T-helper 17 cell (primary cell): Measurements from ENCODE around the gene MGST3. TPM values are rescaled to one million over a fixed set of nuclear protein-coding genes. Genes with fewer than 3 reads are reported as not detected.
"Not testable (repeated sequence)": the region's sequence is repeated elsewhere in the genome, so short reads cannot be mapped to it uniquely, and the experiment has no call there.

Source experiments
- ATAC-seq: fragments of 150-1000 bp; cut with Tn5 transposase; 2 replicates; pipeline ENCODE4 v1.10.0; 2021; ENCODE audit warnings: mild to moderate bottlenecking, moderate library complexity
- DNase-seq, 3 donors: peaks; one replicate each; pipeline versions ENCODE4 v3.0.0 to v3.0.0-alpha.2; 2020 to 2021
- H3K9me3 ChIP-seq: one replicate; pipeline ENCODE4 v1.7.0; 2013; ENCODE audit warnings: low read length, mild to moderate bottlenecking; ENCODE audit not compliant: control insufficient read depth, poor library complexity, severe bottlenecking
- H3K27ac Mint-ChIP-seq: one replicate; pipeline ENCODE4 v1.8.0; 2022; ENCODE audit warnings: mild to moderate bottlenecking, moderate library complexity, mixed read lengths
- H3K27me3 Mint-ChIP-seq: one replicate; pipeline ENCODE4 v1.8.0; 2022; ENCODE audit warnings: mixed read lengths
- H3K36me3 Mint-ChIP-seq: one replicate; pipeline ENCODE4 v1.8.0; 2022; ENCODE audit warnings: low read depth, mixed read lengths
- H3K4me1 Mint-ChIP-seq: one replicate; pipeline ENCODE4 v1.8.0; 2022; ENCODE audit warnings: mild to moderate bottlenecking, mixed read lengths
- H3K4me3 Mint-ChIP-seq: one replicate; pipeline ENCODE4 v1.8.0; 2022; ENCODE audit warnings: mild to moderate bottlenecking, moderate library complexity, mixed read lengths
- total RNA-seq, 4 donors: library from RNA in 2 of 4; stranded (reverse) in 2 of 4; gene quantifications; one replicate each; pipeline ENCODE4 v1.2.3 and lab custom pipeline; 2022 to 2026

MGST3 gene
- total RNA-seq, 2 donors from 2014 or later: 27.2 to 42.1 TPM

DNA sequence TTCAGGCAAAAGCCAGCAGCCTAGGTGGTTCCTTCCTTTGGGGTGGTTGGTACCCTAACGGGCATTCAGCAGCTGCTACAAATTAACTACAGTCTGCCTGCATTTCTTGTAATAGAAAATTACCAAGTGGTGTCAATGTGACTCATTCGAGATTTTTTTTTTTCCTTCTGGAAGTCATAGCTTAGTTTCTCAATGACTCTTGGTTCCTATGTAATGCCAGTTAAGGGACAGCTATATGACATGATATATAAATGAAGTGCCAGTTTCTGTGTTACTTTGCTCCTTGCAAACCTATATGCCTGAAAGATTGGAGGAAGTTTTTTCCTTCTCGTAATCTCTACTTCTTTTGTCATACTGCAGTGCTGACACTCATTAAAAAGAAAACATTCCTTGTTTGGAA is 2.6 kb downstream of the MGST3 start:
- Mint-ChIP-seq H3K27ac (no peak overlapping the region), H3K4me1 (peaks cover 23% of the 10 kb centered on the region)
- ATAC-seq: no peak

DNA sequence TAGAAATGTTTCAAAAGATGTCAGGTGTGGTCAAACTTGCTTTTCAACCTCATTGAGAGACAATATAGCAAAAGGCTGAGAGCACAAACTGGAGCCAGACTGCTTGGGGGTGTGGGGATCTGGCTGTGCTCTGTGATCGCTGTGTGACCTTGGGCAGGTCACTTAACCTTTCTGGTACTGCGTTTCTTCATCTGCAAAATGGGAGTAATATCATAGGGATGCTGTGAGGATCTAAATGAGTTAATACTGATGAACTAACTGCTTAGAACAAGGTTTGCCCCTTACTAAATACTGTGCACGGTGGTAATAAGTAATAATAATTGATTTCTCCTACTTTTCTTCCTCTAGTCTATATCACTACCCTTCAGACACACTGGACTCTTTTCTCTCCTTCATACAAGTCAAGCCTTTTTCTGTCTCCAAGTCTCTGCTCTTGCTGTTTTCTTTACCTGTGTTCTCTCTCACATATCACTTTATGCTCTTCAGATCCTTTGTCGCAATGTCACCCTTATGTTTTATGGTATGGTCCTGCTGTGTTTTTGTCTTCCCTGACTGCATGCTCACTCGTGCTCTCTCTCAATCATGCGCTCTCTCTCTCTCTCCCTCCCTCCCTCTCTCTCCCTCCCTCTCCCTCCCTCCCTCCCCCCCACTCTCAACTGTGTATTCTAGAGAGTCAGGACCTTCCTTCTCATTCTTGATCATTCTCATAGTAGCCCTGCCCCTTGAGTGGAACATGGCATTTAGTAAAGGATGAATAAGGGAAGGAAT is 3.3 kb downstream of the MGST3 start:
- no peaks in the 10 kb centered on the region for H3K9me3 ChIP-seq
- ATAC-seq: no peak
- DNase-seq: no peak
- peak overlapping the region; percentile 19 for H3K27ac Mint-ChIP-seq
- H3K27me3 Mint-ChIP-seq: no peaks in the 10 kb centered on the region
- peaks cover 23% of the 10 kb centered on the region for H3K4me1 Mint-ChIP-seq
- H3K4me3 Mint-ChIP-seq: no peak overlapping the region
- no peaks in the 10 kb centered on the region for H3K36me3 Mint-ChIP-seq

More for the DNA sequence above, 2.6 kb downstream of the MGST3 start:
- H3K36me3 Mint-ChIP-seq: no peaks in the 10 kb centered on the region
- H3K4me3 Mint-ChIP-seq: no peak overlapping the region
- H3K9me3 ChIP-seq: no peaks in the 10 kb centered on the region
- no peaks in the 10 kb centered on the region for H3K27me3 Mint-ChIP-seq
- DNase-seq: no peak

DNA sequence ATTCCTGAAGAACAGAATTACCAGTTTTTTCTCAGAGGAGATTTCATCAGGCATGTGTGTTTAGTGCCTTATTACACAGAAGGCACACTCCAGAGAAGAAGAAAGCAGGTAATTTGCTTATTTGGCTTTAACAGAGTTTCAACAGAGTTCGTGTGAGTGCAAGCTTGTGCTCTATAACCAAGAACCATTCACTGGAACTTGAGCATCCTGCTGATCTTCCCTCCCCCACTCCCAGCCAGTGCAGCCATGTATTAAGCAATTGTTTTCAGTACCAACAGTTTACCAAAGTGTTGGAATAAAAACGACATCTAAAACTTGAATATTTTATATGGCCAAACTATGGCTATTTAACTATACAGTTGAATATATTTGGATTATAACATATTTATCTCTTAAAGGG is 4.3 kb downstream of the MGST3 start:
- Mint-ChIP-seq H3K4me3 (no peak overlapping the region), H3K27me3 (no peaks in the 10 kb centered on the region), H3K36me3 (no peaks in the 10 kb centered on the region), H3K27ac (no peak overlapping the region), H3K4me1 (peaks cover 21% of the 10 kb centered on the region)
- DNase-seq (no peak), ATAC-seq (no peak)
- H3K9me3 ChIP-seq: no peaks in the 10 kb centered on the region

DNA sequence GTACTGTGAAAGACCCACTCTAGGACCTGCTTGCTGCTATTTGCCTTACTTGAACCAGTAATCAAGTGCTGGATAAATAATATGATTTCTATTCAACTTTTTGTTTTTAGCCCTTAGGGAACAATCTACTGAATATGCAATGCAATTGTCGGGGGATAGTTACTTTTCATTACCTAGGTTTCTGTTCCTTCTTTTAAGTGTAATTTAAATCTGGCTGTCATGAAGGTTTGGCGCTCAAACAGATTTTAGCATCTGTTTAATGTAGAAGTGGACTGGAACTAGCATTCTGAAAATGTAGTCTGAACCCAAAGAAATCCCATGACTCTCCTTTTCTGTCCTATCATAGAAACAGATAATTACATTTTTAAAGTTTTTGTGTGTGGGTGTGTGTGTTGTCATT is 4.8 kb downstream of the MGST3 start:
- no peak overlapping the region for H3K27ac Mint-ChIP-seq
- no peak for DNase-seq
- H3K4me3 Mint-ChIP-seq: no peak overlapping the region
- peaks cover 21% of the 10 kb centered on the region for H3K4me1 Mint-ChIP-seq
- H3K9me3 ChIP-seq: no peaks in the 10 kb centered on the region
- H3K36me3 Mint-ChIP-seq: no peaks in the 10 kb centered on the region
- ATAC-seq: no peak
- no peaks in the 10 kb centered on the region for H3K27me3 Mint-ChIP-seq

DNA sequence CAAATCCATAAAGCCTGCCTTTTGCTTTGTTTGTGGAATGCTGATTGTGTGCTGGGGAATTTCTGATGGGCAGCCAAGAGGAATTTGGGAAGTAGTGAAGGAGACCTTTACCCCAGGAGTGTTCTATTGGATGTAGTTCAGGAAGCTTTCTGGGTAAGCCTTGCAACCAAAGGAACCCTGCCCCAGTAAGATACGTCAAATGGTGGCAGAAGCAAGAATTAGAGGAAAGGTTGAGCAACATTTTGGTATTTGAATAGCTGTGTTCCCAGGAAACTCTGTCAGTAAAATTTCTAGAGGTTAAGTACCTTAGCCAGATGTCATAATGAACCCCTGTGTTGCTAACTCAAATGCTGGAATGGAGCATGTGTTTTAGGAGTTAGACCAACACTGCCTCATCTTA is 6.4 kb downstream of the MGST3 start:
- peaks cover 21% of the 10 kb centered on the region for H3K4me1 Mint-ChIP-seq
- no peaks in the 10 kb centered on the region for H3K9me3 ChIP-seq
- no peak overlapping the region for H3K27ac Mint-ChIP-seq
- H3K4me3 Mint-ChIP-seq: no peak overlapping the region
- ATAC-seq (no peak), DNase-seq (no peak)
- H3K36me3 Mint-ChIP-seq: no peaks in the 10 kb centered on the region
- H3K27me3 Mint-ChIP-seq: no peaks in the 10 kb centered on the region

DNA sequence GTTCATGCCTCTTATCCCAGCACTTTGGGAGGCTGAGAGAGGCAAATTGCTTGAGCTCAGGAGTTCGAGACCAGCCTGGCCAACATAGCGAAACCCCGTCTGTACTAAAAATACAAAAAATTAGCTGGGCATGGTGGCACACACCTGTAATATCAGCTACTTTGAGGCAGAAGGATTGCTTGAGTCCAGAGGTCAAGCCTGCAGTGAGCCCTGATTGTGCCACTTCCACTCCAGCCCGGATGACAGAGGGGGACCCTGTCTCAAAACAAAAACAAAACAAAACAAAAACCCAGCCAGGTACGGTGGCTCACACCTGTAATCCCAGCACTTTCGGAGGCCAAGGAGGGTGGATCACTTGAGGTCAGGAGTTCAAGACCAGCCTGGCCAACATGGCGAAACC is 7.2 kb downstream of the MGST3 start:
- H3K27ac Mint-ChIP-seq, H3K4me3 Mint-ChIP-seq, DNase-seq, H3K36me3 Mint-ChIP-seq, H3K9me3 ChIP-seq, H3K27me3 Mint-ChIP-seq, ATAC-seq: not testable (repeated sequence)
- H3K4me1 Mint-ChIP-seq: peaks cover 16% of the 10 kb centered on the region

DNA sequence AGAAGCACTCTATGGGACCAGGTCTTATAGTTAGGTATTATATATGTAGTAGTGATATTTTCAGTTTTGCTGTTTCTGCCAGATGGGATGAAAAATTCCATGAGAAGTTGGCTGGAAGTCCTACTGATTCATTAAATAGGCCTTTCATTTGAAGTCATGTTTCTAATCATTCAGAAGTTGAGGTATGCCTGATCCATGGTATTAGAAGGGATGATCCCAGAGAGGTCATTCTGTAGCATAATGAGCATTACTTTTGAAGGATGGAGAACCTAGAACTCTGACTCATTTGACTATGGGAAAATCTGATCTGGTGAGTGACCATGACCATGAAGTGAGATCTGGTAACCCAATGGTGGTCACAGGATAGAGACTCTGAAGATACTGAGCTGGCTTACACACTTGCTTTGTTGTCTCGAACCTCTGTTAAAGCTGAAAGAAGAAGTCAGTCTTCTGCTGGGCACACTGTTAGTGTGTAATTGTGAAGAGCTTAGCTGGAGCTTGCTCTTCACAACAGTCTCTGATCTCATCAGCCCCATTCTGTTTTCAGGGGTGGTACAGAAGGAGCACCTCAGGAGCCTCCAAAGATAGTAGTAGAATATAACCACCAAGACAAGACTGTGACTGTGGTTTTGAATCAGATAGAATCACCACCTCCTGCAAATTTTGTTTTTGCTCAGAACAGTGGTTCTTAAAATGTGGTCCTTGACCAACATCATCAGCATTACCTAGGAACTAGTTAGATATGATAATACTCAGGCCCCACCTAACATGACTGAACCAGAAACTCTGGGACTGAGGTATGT is 9.0 kb downstream of the MGST3 start:
- no peak for ATAC-seq
- H3K27ac Mint-ChIP-seq: no peak overlapping the region

DNA sequence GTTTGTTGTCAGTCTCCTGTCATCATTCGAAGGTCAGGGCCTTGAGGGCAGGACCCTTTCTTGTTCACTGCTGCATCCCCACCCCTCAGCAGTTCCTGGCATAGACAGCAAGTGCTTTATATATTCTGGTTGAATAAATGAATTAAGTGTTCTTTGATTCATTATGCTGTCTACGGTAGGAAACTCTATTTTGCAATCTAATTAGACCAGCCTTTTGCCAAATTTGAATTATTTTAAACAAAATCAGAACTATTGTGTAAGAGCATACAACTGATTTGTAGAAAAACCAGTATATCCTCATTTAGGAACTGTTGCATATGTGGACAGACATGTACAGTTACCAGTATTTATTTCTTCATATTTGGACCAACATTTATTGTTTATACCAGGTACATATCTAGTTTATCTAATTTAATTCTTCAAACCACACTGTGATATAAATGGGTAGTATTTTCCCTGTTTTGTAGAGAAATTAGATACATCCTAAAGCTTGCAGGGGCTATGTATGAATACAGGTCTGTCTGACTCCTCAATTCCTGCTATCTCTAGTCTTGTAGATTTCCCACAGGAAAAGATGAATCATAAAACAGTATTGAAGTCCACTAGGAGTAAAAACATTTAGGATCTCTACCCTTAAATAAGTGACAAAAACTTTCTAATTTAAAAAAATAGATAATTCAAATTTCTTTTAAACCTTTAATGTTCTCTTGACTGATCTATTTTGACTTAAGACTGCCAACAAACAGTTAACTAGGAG is 10.4 kb downstream of the MGST3 start:
- Mint-ChIP-seq H3K36me3 (no peaks in the 10 kb centered on the region), H3K4me3 (no peak overlapping the region), H3K27ac (no peak overlapping the region), H3K27me3 (no peaks in the 10 kb centered on the region), H3K4me1 (peaks cover 10% of the 10 kb centered on the region)
- ATAC-seq (no peak), DNase-seq (no peak)
- H3K9me3 ChIP-seq: no peaks in the 10 kb centered on the region

More for the DNA sequence above, 9.0 kb downstream of the MGST3 start:
- no peaks in the 10 kb centered on the region for H3K27me3 Mint-ChIP-seq
- H3K4me1 Mint-ChIP-seq: peaks cover 5% of the 10 kb centered on the region
- DNase-seq: no peak
- H3K36me3 Mint-ChIP-seq: no peaks in the 10 kb centered on the region
- H3K4me3 Mint-ChIP-seq: no peak overlapping the region
- no peaks in the 10 kb centered on the region for H3K9me3 ChIP-seq

DNA sequence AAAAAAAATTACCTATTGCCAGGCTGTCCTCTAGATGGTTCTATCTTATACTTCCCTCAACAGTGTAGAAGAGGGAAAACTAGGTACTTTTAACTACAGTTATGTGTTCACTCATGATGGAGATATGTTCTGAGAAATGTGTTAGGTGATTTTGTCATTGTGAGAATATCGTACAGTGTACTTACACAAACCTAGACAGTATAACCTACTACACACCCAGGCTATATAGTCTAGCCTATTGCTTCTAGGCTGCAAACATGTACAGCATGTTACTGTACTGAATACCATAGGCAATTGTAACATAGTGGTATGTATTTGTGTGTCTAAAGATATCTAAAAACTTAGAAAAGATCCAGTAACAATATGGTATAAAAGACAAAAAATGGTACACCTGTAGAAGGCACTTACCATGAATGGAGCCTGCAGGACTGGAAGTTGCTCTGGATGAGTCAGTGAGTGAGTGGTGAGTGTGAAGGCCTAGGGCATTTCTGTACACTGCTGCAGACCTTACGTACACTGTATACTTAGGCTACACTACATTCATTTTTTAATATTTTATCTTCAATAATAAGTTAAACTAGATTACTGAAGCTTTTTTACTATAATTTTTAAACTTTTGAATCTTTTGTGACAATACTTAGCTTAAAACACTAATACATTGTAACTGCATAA is 13.2 kb downstream of the MGST3 start:
- peaks cover 14% of the 10 kb centered on the region for H3K4me1 Mint-ChIP-seq
- H3K27ac Mint-ChIP-seq: no peak overlapping the region
- no peaks in the 10 kb centered on the region for H3K36me3 Mint-ChIP-seq

DNA sequence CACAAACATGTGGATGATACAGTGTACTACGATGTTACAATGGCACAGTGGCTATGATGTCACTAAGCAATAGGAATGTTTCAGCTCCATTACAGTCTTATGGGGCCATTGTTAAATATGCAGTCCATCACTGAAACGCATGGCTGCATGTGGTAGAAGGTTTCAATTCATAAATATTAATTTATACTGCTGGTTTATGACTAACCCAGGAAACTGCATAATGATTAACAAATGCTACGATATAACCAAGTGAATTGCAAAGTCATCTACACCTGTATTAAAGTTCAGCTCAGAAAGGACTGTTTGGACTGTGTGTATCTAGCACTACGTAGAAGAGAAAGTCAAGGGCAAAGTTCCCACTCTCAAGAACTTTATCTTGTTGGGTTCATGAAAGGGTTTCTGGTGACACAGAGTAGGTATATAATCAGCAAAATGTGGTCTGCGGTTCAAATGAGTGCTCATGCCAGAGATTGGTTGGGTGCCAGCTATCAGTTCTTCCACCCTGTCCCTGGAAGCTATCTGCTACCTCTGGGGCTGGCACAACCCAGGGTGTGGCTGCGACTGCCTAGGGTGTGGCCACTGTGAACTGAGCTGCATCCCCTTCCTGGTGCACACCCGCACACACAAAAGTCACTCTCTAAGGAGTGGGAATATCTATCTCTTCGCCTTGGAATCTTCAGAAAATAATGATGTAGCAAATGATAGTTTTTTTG is 14.8 kb downstream of the MGST3 start:
- no peak for DNase-seq
- peak; percentile 87 for ATAC-seq
- no peak overlapping the region for H3K27ac Mint-ChIP-seq
- H3K36me3 Mint-ChIP-seq: no peaks in the 10 kb centered on the region
- H3K9me3 ChIP-seq: no peaks in the 10 kb centered on the region
- H3K4me3 Mint-ChIP-seq: peak overlapping the region; percentile 52
- no peaks in the 10 kb centered on the region for H3K27me3 Mint-ChIP-seq
- peaks cover 17% of the 10 kb centered on the region for H3K4me1 Mint-ChIP-seq

More for the DNA sequence above, 13.2 kb downstream of the MGST3 start:
- DNase-seq: no peak
- no peak for ATAC-seq
- H3K27me3 Mint-ChIP-seq: no peaks in the 10 kb centered on the region
- no peak overlapping the region for H3K4me3 Mint-ChIP-seq
- H3K9me3 ChIP-seq: no peaks in the 10 kb centered on the region

DNA sequence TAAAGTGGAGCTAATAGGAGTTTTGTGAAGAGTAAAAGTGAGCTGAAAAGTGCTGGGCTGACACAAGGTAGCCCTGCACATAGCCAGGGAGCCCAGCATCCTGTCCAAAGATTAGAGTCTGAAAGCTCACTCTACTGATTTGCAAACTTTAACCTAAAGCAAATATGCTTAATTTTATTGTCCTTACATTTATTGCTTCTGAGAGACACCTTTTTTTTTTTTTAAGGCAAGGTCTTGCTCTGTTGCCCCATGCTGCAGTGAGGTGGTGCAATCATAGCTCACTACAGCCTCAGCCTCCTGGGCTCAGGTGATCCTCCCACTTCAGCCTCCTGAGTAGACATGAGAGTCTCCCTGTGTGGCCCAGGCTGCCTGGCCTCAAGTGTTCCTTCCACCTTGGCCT is 16.5 kb downstream of the MGST3 start:
- H3K4me1 Mint-ChIP-seq: peaks cover 20% of the 10 kb centered on the region
- no peaks in the 10 kb centered on the region for H3K27me3 Mint-ChIP-seq
- no peak for DNase-seq
- H3K27ac Mint-ChIP-seq: peak overlapping the region; percentile 49
- ATAC-seq: no peak
- H3K4me3 Mint-ChIP-seq: no peak overlapping the region
- H3K9me3 ChIP-seq: no peaks in the 10 kb centered on the region
- H3K36me3 Mint-ChIP-seq: peaks cover 3% of the 10 kb centered on the region

DNA sequence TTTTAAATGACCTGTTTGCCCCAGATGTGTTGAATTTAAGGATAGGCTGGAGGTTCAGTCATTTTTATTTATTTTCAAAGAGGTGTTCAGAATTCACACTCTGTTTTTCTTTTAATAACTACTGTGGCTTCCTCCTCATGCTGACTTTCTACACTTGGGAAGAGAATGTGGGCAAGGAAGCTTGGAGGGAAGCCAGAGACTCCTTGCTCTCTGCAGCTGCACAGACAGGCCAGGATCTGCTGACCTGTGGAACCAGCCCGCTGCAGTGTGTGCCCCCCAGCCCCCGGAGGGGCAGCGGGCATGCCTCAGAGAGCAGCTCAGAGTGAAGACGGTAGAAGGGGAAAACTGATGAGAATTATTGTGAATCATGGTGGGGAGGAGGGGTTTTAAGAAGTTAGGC is 16.9 kb downstream of the MGST3 start:
- DNase-seq (no peak), ATAC-seq (no peak)
- Mint-ChIP-seq H3K27me3 (no peaks in the 10 kb centered on the region), H3K36me3 (peaks cover 3% of the 10 kb centered on the region), H3K27ac (peak overlapping the region; percentile 49), H3K4me1 (peaks cover 20% of the 10 kb centered on the region), H3K4me3 (no peak overlapping the region)
- no peaks in the 10 kb centered on the region for H3K9me3 ChIP-seq
